Measurements from ENCODE around the gene GNA14. TPM values are rescaled to one million over a fixed set of nuclear protein-coding genes. Genes with fewer than 3 reads are reported as not detected.

GNA14 gene
- total RNA-seq, 1 donor from 2014 or later = 4.1 TPM

- DNase-seq (ENCODE audit: low read depth in 2 of 2) = peak; percentile 93 to 95
These were observed 113.6 kb downstream of the GNA14 start for GRCh38 chr9:77534376-77535057.

GRCh38 chr9:77533671-77534070 is 114.5 kb downstream of the GNA14 start:
- no peak for DNase-seq (ENCODE audit: low read depth in 2 of 2)

GRCh38 chr9:77532607-77533006 is 115.5 kb downstream of the GNA14 start:
- DNase-seq (ENCODE audit: low read depth in 2 of 2) = no peak

GRCh38 chr9:77531400-77531799 is 116.7 kb downstream of the GNA14 start:
- DNase-seq (ENCODE audit: low read depth in 2 of 2) = no peak

GRCh38 chr9:77523891-77524290 is 124.2 kb downstream of the GNA14 start:
- no peak for DNase-seq (ENCODE audit: low read depth in 2 of 2)

GRCh38 chr9:77521091-77521490 is 127.0 kb downstream of the GNA14 start:
- no peak for DNase-seq (ENCODE audit: low read depth in 2 of 2)

GRCh38 chr9:77518688-77519087 is 129.4 kb downstream of the GNA14 start:
- no peak for DNase-seq (ENCODE audit: low read depth in 2 of 2)

GRCh38 chr9:77516781-77517180 is 131.3 kb downstream of the GNA14 start:
- no peak for DNase-seq (ENCODE audit: low read depth in 2 of 2)

- peak; percentile 69 to 96 for DNase-seq (ENCODE audit: low read depth in 2 of 2)
These were observed 133.0 kb downstream of the GNA14 start for GRCh38 chr9:77514886-77515711.

- DNase-seq (ENCODE audit: low read depth in 2 of 2) = peak in 1 of 2 donors; percentile 14
These were observed 134.7 kb downstream of the GNA14 start for GRCh38 chr9:77513457-77513856.

- peak; percentile 57 to 76 for DNase-seq (ENCODE audit: low read depth in 2 of 2)
These were observed 135.2 kb downstream of the GNA14 start for GRCh38 chr9:77512876-77513275.

- DNase-seq (ENCODE audit: low read depth in 2 of 2) = no peak
These were observed 136.6 kb downstream of the GNA14 start for GRCh38 chr9:77511525-77511924.

GRCh38 chr9:77510666-77511065 is 137.5 kb downstream of the GNA14 start:
- DNase-seq (ENCODE audit: low read depth in 2 of 2) = no peak

GRCh38 chr9:77508396-77508795 is 139.7 kb downstream of the GNA14 start:
- DNase-seq (ENCODE audit: low read depth in 2 of 2) = no peak

- peak in 1 of 2 donors; percentile 85 for DNase-seq (ENCODE audit: low read depth in 2 of 2)
These were observed 140.7 kb downstream of the GNA14 start for GRCh38 chr9:77507212-77507961.

GRCh38 chr9:77505232-77505631 is 142.9 kb downstream of the GNA14 start:
- no peak for DNase-seq (ENCODE audit: low read depth in 2 of 2)

GRCh38 chr9:77502568-77502967 is 145.6 kb downstream of the GNA14 start:
- no peak for DNase-seq (ENCODE audit: low read depth in 2 of 2)

- no peak for DNase-seq (ENCODE audit: low read depth in 2 of 2)
These were observed 149.2 kb downstream of the GNA14 start for GRCh38 chr9:77498891-77499290.

- no peak for DNase-seq (ENCODE audit: low read depth in 2 of 2)
These were observed 150.6 kb downstream of the GNA14 start for GRCh38 chr9:77497322-77498198.

GRCh38 chr9:77495834-77496671 is 152.1 kb downstream of the GNA14 start:
- peak; percentile 41 to 61 for DNase-seq (ENCODE audit: low read depth in 2 of 2)

Measured in dermis microvascular lymphatic vessel endothelial cell (primary cell).